Activated naive CD8-positive, alpha-beta T cell (primary cell): ENCODE results near the gene CRAMP1.
"Not testable (repeated sequence)": the region's sequence is repeated elsewhere in the genome, so short reads cannot be mapped to it uniquely, and the experiment has no call there.

Source experiments
- H3K27ac Mint-ChIP-seq: one replicate; pipeline ENCODE4 v1.8.0; 2021; ENCODE audit warnings: mixed read lengths
- H3K27me3 Mint-ChIP-seq: one replicate; pipeline ENCODE4 v1.8.0; 2021; ENCODE audit warnings: mixed read lengths
- H3K36me3 Mint-ChIP-seq: one replicate; pipeline ENCODE4 v1.8.0; 2021; ENCODE audit warnings: mixed read lengths
- H3K4me1 Mint-ChIP-seq: one replicate; pipeline ENCODE4 v1.8.0; 2021; ENCODE audit warnings: low read depth, mixed read lengths
- H3K4me3 Mint-ChIP-seq: one replicate; pipeline ENCODE4 v1.8.0; 2021; ENCODE audit warnings: mild to moderate bottlenecking, mixed read lengths
- H3K9me3 Mint-ChIP-seq: one replicate; pipeline ENCODE4 v1.8.0; 2021; ENCODE audit warnings: low read depth, mixed read lengths

The CRAMP1 gene

GRCh38 chr16:1688807-1689560 is 76.8 kb downstream of the CRAMP1 start:
- no peaks in the 10 kb centered on the region for H3K27me3 Mint-ChIP-seq
- H3K9me3 Mint-ChIP-seq: no peaks in the 10 kb centered on the region
- peaks cover 1% of the 10 kb centered on the region for H3K4me1 Mint-ChIP-seq
- H3K27ac Mint-ChIP-seq: no peak overlapping the region
- no peaks in the 10 kb centered on the region for H3K36me3 Mint-ChIP-seq
- H3K4me3 Mint-ChIP-seq: no peak overlapping the region

GRCh38 chr16:1689853-1690252 is 77.7 kb downstream of the CRAMP1 start:
- H3K27me3 Mint-ChIP-seq: no peaks in the 10 kb centered on the region
- H3K9me3 Mint-ChIP-seq: no peaks in the 10 kb centered on the region
- H3K4me1 Mint-ChIP-seq: peaks cover 1% of the 10 kb centered on the region
- H3K4me3 Mint-ChIP-seq: no peak overlapping the region
- H3K36me3 Mint-ChIP-seq: no peaks in the 10 kb centered on the region
- no peak overlapping the region for H3K27ac Mint-ChIP-seq

- H3K27ac Mint-ChIP-seq: no peak overlapping the region
- peaks cover 1% of the 10 kb centered on the region for H3K4me1 Mint-ChIP-seq
- no peaks in the 10 kb centered on the region for H3K27me3 Mint-ChIP-seq
- no peaks in the 10 kb centered on the region for H3K36me3 Mint-ChIP-seq
- no peaks in the 10 kb centered on the region for H3K9me3 Mint-ChIP-seq
- H3K4me3 Mint-ChIP-seq: no peak overlapping the region
Measured at GRCh38 chr16:1690810-1691209, 78.7 kb downstream of the CRAMP1 start.

GRCh38 chr16:1691276-1691675 is 79.1 kb downstream of the CRAMP1 start:
- H3K36me3 Mint-ChIP-seq: no peaks in the 10 kb centered on the region
- peak overlapping the region; percentile 41 for H3K27ac Mint-ChIP-seq

GRCh38 chr16:1691956-1692355 is 79.8 kb downstream of the CRAMP1 start:
- H3K4me1 Mint-ChIP-seq: peaks cover 1% of the 10 kb centered on the region
- H3K4me3 Mint-ChIP-seq: no peak overlapping the region
- H3K27ac Mint-ChIP-seq: no peak overlapping the region
- H3K36me3 Mint-ChIP-seq: no peaks in the 10 kb centered on the region
- no peaks in the 10 kb centered on the region for H3K27me3 Mint-ChIP-seq
- no peaks in the 10 kb centered on the region for H3K9me3 Mint-ChIP-seq

More at GRCh38 chr16:1691276-1691675, 79.1 kb downstream of the CRAMP1 start:
- Mint-ChIP-seq H3K4me1 (peaks cover 1% of the 10 kb centered on the region), H3K27me3 (no peaks in the 10 kb centered on the region), H3K9me3 (no peaks in the 10 kb centered on the region), H3K4me3 (no peak overlapping the region)

GRCh38 chr16:1696863-1697262 is 84.7 kb downstream of the CRAMP1 start:
- Mint-ChIP-seq H3K4me3 (no peak overlapping the region), H3K27ac (no peak overlapping the region), H3K4me1 (no peaks in the 10 kb centered on the region), H3K27me3 (no peaks in the 10 kb centered on the region), H3K9me3 (no peaks in the 10 kb centered on the region), H3K36me3 (no peaks in the 10 kb centered on the region)

- Mint-ChIP-seq H3K36me3 (no peaks in the 10 kb centered on the region), H3K4me1 (no peaks in the 10 kb centered on the region), H3K4me3 (no peak overlapping the region), H3K9me3 (no peaks in the 10 kb centered on the region), H3K27ac (no peak overlapping the region), H3K27me3 (no peaks in the 10 kb centered on the region)
Measured at GRCh38 chr16:1698680-1699079, 86.5 kb downstream of the CRAMP1 start.

GRCh38 chr16:1700246-1700645 is 88.1 kb downstream of the CRAMP1 start:
- Mint-ChIP-seq H3K36me3 (no peaks in the 10 kb centered on the region), H3K27me3 (no peaks in the 10 kb centered on the region), H3K4me3 (no peak overlapping the region), H3K4me1 (peaks cover 6% of the 10 kb centered on the region), H3K27ac (no peak overlapping the region), H3K9me3 (no peaks in the 10 kb centered on the region)

- H3K4me1 Mint-ChIP-seq: peaks cover 9% of the 10 kb centered on the region
- H3K27me3 Mint-ChIP-seq: no peaks in the 10 kb centered on the region
- H3K27ac Mint-ChIP-seq: no peak overlapping the region
- no peaks in the 10 kb centered on the region for H3K36me3 Mint-ChIP-seq
- no peaks in the 10 kb centered on the region for H3K9me3 Mint-ChIP-seq
- H3K4me3 Mint-ChIP-seq: no peak overlapping the region
Measured at GRCh38 chr16:1701216-1701878, 89.2 kb downstream of the CRAMP1 start.

- H3K36me3 Mint-ChIP-seq, H3K9me3 Mint-ChIP-seq, H3K27me3 Mint-ChIP-seq: not testable (repeated sequence)
- H3K27ac Mint-ChIP-seq: peak overlapping the region; percentile 96
- H3K4me3 Mint-ChIP-seq: peak overlapping the region; percentile 98
- peaks cover 31% of the 10 kb centered on the region for H3K4me1 Mint-ChIP-seq
Measured at GRCh38 chr16:1705324-1705687, 93.1 kb downstream of the CRAMP1 start.

GRCh38 chr16:1705688-1706385 is 93.7 kb downstream of the CRAMP1 start, which contains the start of gene MAPK8IP3:
Gene MAPK8IP3, plus strand, starts transcription at chr16:1706195. Its CDS starts 145 bp downstream, at chr16:1706340.
- no peaks in the 10 kb centered on the region for H3K27me3 Mint-ChIP-seq
- H3K9me3 Mint-ChIP-seq: no peaks in the 10 kb centered on the region
- H3K4me1 Mint-ChIP-seq: peaks cover 34% of the 10 kb centered on the region
- peak within 1 kb of the TSS; percentile 96 for H3K27ac Mint-ChIP-seq
- H3K36me3 Mint-ChIP-seq: no peaks in the 10 kb centered on the region
- peak within 1 kb of the TSS; percentile 98 for H3K4me3 Mint-ChIP-seq

- peaks cover 34% of the 10 kb centered on the region for H3K4me1 Mint-ChIP-seq
- peak overlapping the region; percentile 83 for H3K27ac Mint-ChIP-seq
- H3K9me3 Mint-ChIP-seq: no peaks in the 10 kb centered on the region
- H3K4me3 Mint-ChIP-seq: peak overlapping the region; percentile 90
- no peaks in the 10 kb centered on the region for H3K27me3 Mint-ChIP-seq
- no peaks in the 10 kb centered on the region for H3K36me3 Mint-ChIP-seq
Measured at GRCh38 chr16:1706386-1707192, 94.4 kb downstream of the CRAMP1 start.

- Mint-ChIP-seq H3K4me1 (peaks cover 35% of the 10 kb centered on the region), H3K4me3 (peak overlapping the region; percentile 90), H3K27ac (peak overlapping the region; percentile 83), H3K27me3 (no peaks in the 10 kb centered on the region), H3K9me3 (no peaks in the 10 kb centered on the region), H3K36me3 (no peaks in the 10 kb centered on the region)
Measured at GRCh38 chr16:1707193-1707790, 95.1 kb downstream of the CRAMP1 start.

- Mint-ChIP-seq H3K4me3 (peak overlapping the region; percentile 90), H3K9me3 (no peaks in the 10 kb centered on the region), H3K27ac (no peak overlapping the region), H3K36me3 (no peaks in the 10 kb centered on the region), H3K27me3 (no peaks in the 10 kb centered on the region), H3K4me1 (peaks cover 39% of the 10 kb centered on the region)
Measured at GRCh38 chr16:1708083-1708767, 96.1 kb downstream of the CRAMP1 start.
